ENCODE measurements around the gene DNM1. TPM values are rescaled to one million over a fixed set of nuclear protein-coding genes. Genes with fewer than 3 reads are reported as not detected.

DNM1 gene
- total RNA-seq, 1 donor from 2014 or later = 33.4 TPM

GRCh38 chr9:128163027-128163515 is 40.1 kb upstream of the DNM1 start:
- no peak for DNase-seq (ENCODE audit: extremely low spot score in 2 of 2)
- no peak overlapping the region for H3K4me3 ChIP-seq
- no peak for TF ChIP-seq POLR2AphosphoS5 (IDR thresholded peaks at IDR 0.05; ENCODE audit: insufficient read depth in 1 of 2, low read depth in 1 of 2)
- no peak for TF ChIP-seq POLR2A (IDR thresholded peaks at IDR 0.05)
- TF ChIP-seq CTCF (IDR thresholded peaks at IDR 0.05) = no peak
- H3K9me3 ChIP-seq = no peaks in the 10 kb centered on the region
- peaks cover 27% of the 10 kb centered on the region for H3K4me1 ChIP-seq
- H3K27ac ChIP-seq = no peak overlapping the region
- intact Hi-C loops (cut with DNase I) = loop anchor here (2.0 kb wide), 1 partner anchor 32 kb away; no protein-coding TSS in a partner anchor
- H3K36me3 ChIP-seq = peaks cover 0 to 56% of the 10 kb centered on the region in 2 donors
- no peaks in the 10 kb centered on the region for H3K27me3 ChIP-seq

GRCh38 chr9:128163523-128164306 is 39.5 kb upstream of the DNM1 start:
- no peak overlapping the region for H3K27ac ChIP-seq
- intact Hi-C loops (cut with DNase I) = loop anchor here (2.0 kb wide), 1 partner anchor 33 kb away; no protein-coding TSS in a partner anchor
- no peak overlapping the region for H3K4me3 ChIP-seq
- peaks cover 27% of the 10 kb centered on the region for H3K4me1 ChIP-seq
- TF ChIP-seq POLR2AphosphoS5 (IDR thresholded peaks at IDR 0.05; ENCODE audit: insufficient read depth in 1 of 2, low read depth in 1 of 2) (no peak), CTCF (IDR thresholded peaks at IDR 0.05) (no peak), POLR2A (IDR thresholded peaks at IDR 0.05) (no peak)
- H3K36me3 ChIP-seq = peaks cover 0 to 62% of the 10 kb centered on the region in 2 donors
- no peaks in the 10 kb centered on the region for H3K9me3 ChIP-seq
- peak in 1 of 2 donors; percentile 95 for DNase-seq (ENCODE audit: extremely low spot score in 2 of 2)
- H3K27me3 ChIP-seq = no peaks in the 10 kb centered on the region

- DNase-seq (ENCODE audit: extremely low spot score in 2 of 2) = peak in 1 of 2 donors; percentile 81
- H3K27ac ChIP-seq = no peak overlapping the region
- H3K4me3 ChIP-seq = no peak overlapping the region
- TF ChIP-seq POLR2AphosphoS5 (IDR thresholded peaks at IDR 0.05; ENCODE audit: insufficient read depth in 1 of 2, low read depth in 1 of 2) (no peak), CTCF (IDR thresholded peaks at IDR 0.05) (no peak), POLR2A (IDR thresholded peaks at IDR 0.05) (no peak)
- H3K4me1 ChIP-seq = peaks cover 24% of the 10 kb centered on the region
- peaks cover 0 to 69% of the 10 kb centered on the region in 2 donors for H3K36me3 ChIP-seq
- intact Hi-C loops (cut with DNase I) = no loop called here
- H3K9me3 ChIP-seq = no peaks in the 10 kb centered on the region
- no peaks in the 10 kb centered on the region for H3K27me3 ChIP-seq
Measured at GRCh38 chr9:128164307-128164885, 38.8 kb upstream of the DNM1 start.

GRCh38 chr9:128166169-128166568 is 37.0 kb upstream of the DNM1 start:
- DNase-seq (ENCODE audit: extremely low spot score in 2 of 2) = no peak
- peaks cover 0 to 85% of the 10 kb centered on the region in 2 donors for H3K36me3 ChIP-seq
- H3K27me3 ChIP-seq = no peaks in the 10 kb centered on the region
- no peak overlapping the region for H3K27ac ChIP-seq
- peaks cover 13% of the 10 kb centered on the region for H3K4me1 ChIP-seq
- intact Hi-C loops (cut with DNase I) = no loop called here
- no peak overlapping the region for H3K4me3 ChIP-seq
- H3K9me3 ChIP-seq = no peaks in the 10 kb centered on the region
- TF ChIP-seq POLR2AphosphoS5 (IDR thresholded peaks at IDR 0.05; ENCODE audit: insufficient read depth in 1 of 2, low read depth in 1 of 2) (no peak), POLR2A (IDR thresholded peaks at IDR 0.05) (no peak), CTCF (IDR thresholded peaks at IDR 0.05) (no peak)
